Panc1 (cell line): ENCODE measurements around the gene GAGE12J.
"Not testable (repeated sequence)": the region's sequence is repeated elsewhere in the genome, so short reads cannot be mapped to it uniquely, and the experiment has no call there.

Experiments used
- POLR2AphosphoS5 ChIP-seq: IDR thresholded peaks from 2 replicates; pipeline ENCODE4 v1.6.1; 2012; ENCODE audit warnings: mild to moderate bottlenecking, low read depth, low read length, moderate library complexity
- SIN3A ChIP-seq: IDR thresholded peaks from 2 replicates; pipeline ENCODE4 v1.6.1; 2012; ENCODE audit warnings: low read depth, mild to moderate bottlenecking, low read length, moderate library complexity, borderline replicate concordance; ENCODE audit not compliant: insufficient read depth
- TCF7L2 ChIP-seq: IDR thresholded peaks from 2 replicates; pipeline ENCODE4 v1.6.1; 2011; ENCODE audit warnings: mild to moderate bottlenecking, low read depth, low read length, inconsistent platforms
- TF ChIP-seq, protein P1 (sequence below): fragments of 450-650 bp; IDR thresholded peaks from 2 replicates; pipeline ENCODE4 v1.5.1; 2017; ENCODE audit warnings: mild to moderate bottlenecking
- TF ChIP-seq, protein P2 (sequence below), 2 experiments: IDR thresholded peaks; 2 replicates each; pipeline ENCODE4 v1.6.1; 2011 to 2012; ENCODE audit warnings: low read depth in 2 of 2, control low read depth in 1 of 2, low read length in 1 of 2, mild to moderate bottlenecking in 1 of 2, moderate library complexity in 1 of 2; ENCODE audit not compliant: insufficient read depth in 1 of 2

DNA sequence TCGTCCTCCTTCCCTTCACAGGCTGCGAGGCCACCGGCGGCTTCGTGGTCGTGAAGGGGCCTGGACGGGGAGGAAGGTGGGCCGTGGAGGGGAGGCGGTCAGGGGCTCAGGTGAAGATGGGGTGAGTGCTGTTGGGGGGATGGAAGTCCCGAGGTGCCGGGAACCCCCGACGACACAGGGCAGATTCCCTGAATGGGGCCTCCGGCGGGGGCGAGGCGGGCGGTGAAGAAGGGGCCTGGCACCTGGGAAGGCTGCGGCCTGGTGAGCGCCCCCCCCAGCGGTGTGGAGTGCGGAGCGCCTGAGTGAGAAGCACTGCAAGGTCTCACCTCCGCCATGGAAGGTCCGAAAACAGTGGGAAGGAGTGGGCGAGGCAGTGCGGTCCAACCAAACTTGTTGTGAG is 429 bp downstream of the GAGE12J start:
- TF ChIP-seq, protein P1, sequence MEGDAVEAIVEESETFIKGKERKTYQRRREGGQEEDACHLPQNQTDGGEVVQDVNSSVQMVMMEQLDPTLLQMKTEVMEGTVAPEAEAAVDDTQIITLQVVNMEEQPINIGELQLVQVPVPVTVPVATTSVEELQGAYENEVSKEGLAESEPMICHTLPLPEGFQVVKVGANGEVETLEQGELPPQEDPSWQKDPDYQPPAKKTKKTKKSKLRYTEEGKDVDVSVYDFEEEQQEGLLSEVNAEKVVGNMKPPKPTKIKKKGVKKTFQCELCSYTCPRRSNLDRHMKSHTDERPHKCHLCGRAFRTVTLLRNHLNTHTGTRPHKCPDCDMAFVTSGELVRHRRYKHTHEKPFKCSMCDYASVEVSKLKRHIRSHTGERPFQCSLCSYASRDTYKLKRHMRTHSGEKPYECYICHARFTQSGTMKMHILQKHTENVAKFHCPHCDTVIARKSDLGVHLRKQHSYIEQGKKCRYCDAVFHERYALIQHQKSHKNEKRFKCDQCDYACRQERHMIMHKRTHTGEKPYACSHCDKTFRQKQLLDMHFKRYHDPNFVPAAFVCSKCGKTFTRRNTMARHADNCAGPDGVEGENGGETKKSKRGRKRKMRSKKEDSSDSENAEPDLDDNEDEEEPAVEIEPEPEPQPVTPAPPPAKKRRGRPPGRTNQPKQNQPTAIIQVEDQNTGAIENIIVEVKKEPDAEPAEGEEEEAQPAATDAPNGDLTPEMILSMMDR, result not testable (repeated sequence)
- TF ChIP-seq, protein P2, sequence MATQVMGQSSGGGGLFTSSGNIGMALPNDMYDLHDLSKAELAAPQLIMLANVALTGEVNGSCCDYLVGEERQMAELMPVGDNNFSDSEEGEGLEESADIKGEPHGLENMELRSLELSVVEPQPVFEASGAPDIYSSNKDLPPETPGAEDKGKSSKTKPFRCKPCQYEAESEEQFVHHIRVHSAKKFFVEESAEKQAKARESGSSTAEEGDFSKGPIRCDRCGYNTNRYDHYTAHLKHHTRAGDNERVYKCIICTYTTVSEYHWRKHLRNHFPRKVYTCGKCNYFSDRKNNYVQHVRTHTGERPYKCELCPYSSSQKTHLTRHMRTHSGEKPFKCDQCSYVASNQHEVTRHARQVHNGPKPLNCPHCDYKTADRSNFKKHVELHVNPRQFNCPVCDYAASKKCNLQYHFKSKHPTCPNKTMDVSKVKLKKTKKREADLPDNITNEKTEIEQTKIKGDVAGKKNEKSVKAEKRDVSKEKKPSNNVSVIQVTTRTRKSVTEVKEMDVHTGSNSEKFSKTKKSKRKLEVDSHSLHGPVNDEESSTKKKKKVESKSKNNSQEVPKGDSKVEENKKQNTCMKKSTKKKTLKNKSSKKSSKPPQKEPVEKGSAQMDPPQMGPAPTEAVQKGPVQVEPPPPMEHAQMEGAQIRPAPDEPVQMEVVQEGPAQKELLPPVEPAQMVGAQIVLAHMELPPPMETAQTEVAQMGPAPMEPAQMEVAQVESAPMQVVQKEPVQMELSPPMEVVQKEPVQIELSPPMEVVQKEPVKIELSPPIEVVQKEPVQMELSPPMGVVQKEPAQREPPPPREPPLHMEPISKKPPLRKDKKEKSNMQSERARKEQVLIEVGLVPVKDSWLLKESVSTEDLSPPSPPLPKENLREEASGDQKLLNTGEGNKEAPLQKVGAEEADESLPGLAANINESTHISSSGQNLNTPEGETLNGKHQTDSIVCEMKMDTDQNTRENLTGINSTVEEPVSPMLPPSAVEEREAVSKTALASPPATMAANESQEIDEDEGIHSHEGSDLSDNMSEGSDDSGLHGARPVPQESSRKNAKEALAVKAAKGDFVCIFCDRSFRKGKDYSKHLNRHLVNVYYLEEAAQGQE (IDR thresholded peaks at IDR 0.05; ENCODE audit: insufficient read depth in 1 of 2, low read depth in 2 of 2, low read length in 1 of 2), result not testable (repeated sequence)
- TF ChIP-seq SIN3A, POLR2AphosphoS5, TCF7L2: not testable (repeated sequence)
